SU-DHL-6 (cell line): ENCODE results near the gene PARS2.

ENCODE experiments used
- EZH2phosphoT487 ChIP-seq: fragments of 200-600 bp; sonication (generic), shearing (Covaris generic); conservative IDR thresholded peaks from 2 replicates; pipeline ENCODE4 v1.6.1; 2018; ENCODE audit warnings: mild to moderate bottlenecking, antibody characterized with exemption, low read length, moderate library complexity, mixed read lengths
- TF ChIP-seq, protein P1 (sequence below): fragments of 200-600 bp; sonication (generic); IDR thresholded peaks from one replicate; pipeline ENCODE4 v1.5.1; 2017; ENCODE audit warnings: antibody characterized with exemption, mild to moderate bottlenecking, low read length, moderate library complexity; ENCODE audit not compliant: insufficient read depth, poor library complexity, severe bottlenecking

DNA sequence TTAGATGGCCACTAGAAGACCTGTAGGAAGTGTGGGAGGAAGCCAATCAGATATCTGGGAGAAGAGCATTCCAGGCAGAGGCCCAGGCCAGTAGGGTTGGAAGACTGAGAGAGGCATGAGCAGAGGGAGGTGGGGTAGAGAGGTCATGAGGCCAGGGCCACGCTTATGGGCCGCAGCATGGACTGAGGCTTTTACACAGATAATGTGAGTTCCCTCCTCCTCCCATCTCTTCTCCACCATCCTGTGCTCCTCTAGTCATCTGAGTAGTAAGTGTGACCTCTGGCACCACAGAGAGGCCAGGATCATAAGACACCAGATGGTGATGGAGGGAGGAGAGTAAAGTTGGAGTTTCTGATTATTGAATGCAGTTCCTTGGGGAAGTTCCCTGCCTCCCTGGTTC is 19.7 kb upstream of the PARS2 start:
- TF ChIP-seq, protein P1, sequence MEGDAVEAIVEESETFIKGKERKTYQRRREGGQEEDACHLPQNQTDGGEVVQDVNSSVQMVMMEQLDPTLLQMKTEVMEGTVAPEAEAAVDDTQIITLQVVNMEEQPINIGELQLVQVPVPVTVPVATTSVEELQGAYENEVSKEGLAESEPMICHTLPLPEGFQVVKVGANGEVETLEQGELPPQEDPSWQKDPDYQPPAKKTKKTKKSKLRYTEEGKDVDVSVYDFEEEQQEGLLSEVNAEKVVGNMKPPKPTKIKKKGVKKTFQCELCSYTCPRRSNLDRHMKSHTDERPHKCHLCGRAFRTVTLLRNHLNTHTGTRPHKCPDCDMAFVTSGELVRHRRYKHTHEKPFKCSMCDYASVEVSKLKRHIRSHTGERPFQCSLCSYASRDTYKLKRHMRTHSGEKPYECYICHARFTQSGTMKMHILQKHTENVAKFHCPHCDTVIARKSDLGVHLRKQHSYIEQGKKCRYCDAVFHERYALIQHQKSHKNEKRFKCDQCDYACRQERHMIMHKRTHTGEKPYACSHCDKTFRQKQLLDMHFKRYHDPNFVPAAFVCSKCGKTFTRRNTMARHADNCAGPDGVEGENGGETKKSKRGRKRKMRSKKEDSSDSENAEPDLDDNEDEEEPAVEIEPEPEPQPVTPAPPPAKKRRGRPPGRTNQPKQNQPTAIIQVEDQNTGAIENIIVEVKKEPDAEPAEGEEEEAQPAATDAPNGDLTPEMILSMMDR = no peak
- TF ChIP-seq EZH2phosphoT487 = no peak
